AG04449 (cell line): ENCODE measurements around the gene LYST.
"Not testable (repeated sequence)": the region's sequence is repeated elsewhere in the genome, so short reads cannot be mapped to it uniquely, and the experiment has no call there.

Source experiments
- CTCF ChIA-PET: fragments of 350-600 bp; formaldehyde crosslinking; extraction: SDS; loops from one replicate; lab custom pipeline; 2021; ENCODE audit warnings: antibody characterized with exemption; lab: Yijun Ruan, JAX
- POLR2A ChIA-PET: fragments of 400-600, 350-600 bp; formaldehyde crosslinking; extraction: SDS; loops from one replicate; lab custom pipeline; 2020; ENCODE audit warnings: antibody characterized with exemption, inconsistent platforms; lab: Yijun Ruan, JAX
- DNase-seq: peaks from one replicate; pipeline ENCODE4 v3.0.0-alpha.2; 2010; ENCODE audit warnings: low read depth, low spot score
- H3K4me3 ChIP-seq: 2 replicates; pipeline ENCODE4 v1.5.1; 2011; ENCODE audit warnings: low read depth, mild to moderate bottlenecking, control low read depth, low read length
- CTCF ChIP-seq: IDR thresholded peaks from one replicate; pipeline ENCODE4 v1.5.1; 2011; ENCODE audit warnings: mild to moderate bottlenecking, moderate library complexity, low read length, control low read depth, inconsistent platforms; ENCODE audit not compliant: insufficient read depth; ENCODE audit errors: missing control alignments

The LYST gene

DNA sequence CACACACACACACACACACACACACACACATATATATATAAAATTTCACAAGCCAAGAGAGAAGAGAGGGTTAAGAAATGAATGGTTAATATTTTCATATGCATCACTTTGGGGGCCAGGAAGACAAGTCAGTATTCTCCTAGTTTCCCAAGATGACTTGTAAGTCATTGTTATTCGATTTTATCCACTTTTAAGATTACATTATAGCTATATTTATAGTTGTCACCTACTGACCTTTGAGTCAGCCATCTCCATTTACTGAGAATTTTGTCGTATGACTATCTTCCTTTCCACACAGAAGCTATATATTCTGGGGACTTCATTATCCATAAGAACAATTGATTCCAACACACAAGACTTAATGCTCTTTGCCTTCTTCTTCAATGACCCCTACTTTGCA lies 8.9 kb downstream of the LYST start:
- no peak for TF ChIP-seq CTCF
- H3K4me3 ChIP-seq = no peak overlapping the region
- ChIA-PET POLR2A (no interaction called here), CTCF (interaction anchor here (1.0 to 2.3 kb wide), 5 partner anchors 8 to 114 kb away, joined by 3 to 12 read pairs (median 7); no protein-coding TSS in a partner anchor)
- no peak for DNase-seq

DNA sequence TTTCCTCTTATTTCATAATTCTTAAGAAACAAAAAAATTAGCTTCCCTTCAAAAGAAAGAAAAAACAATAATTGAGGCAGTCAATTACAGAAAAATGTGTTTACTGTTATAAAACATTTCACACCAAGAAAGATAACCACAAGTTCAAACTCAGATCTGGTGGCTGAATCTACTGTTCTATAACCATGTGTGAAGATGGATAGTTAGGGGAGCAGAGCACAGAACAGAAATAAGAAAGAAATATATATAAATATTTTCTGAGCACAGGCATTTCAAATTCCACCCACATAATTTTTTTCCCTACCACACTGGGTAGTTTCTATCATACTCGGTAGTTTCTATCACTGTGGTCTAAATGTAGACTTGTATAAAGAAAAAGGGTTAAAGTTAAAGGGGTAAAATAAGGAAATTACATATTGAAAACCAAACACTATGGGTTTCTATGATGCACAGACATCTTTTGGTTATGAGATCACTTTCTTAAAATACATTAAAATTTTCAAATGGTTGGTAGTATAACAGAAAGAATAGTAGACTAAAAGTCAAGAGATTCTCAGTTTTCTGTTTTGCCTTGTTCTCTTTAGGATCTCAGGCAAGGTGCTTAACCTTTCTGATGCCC lies 10.8 kb downstream of the LYST start:
- POLR2A ChIA-PET = no interaction called here
- H3K4me3 ChIP-seq = no peak overlapping the region
- no peak for DNase-seq
- CTCF ChIA-PET = interaction anchor here (0.5 to 2.3 kb wide), 5 partner anchors 10 to 116 kb away, joined by 3 to 8 read pairs (median 6); no protein-coding TSS in a partner anchor
- TF ChIP-seq CTCF = no peak

DNA sequence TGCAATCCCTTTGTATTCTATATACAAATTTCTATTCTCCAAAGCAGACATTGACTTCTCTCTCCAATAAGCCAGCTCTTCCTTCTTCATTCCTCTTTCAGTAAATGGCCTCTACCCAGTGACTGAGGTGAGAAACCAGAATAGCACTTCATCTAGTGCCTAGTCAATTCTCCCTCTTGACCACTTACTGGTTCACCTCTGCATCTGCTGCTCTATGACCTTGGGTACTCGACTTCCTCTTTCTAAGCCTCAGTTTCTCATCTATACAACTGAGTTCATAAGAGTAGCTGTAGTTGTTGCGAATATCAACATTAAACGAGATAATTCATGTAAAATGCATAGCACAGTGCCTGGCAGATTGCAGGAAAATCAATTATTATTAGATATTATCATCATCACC lies 12.4 kb downstream of the LYST start:
- CTCF ChIA-PET = interaction anchor here (1.8 to 2.4 kb wide), 4 partner anchors 9 to 118 kb away, joined by 6 to 13 read pairs (median 8); partner anchors contain the start of gene LYST
- no peak for DNase-seq
- no peak for TF ChIP-seq CTCF
- POLR2A ChIA-PET = no interaction called here
- no peak overlapping the region for H3K4me3 ChIP-seq

DNA sequence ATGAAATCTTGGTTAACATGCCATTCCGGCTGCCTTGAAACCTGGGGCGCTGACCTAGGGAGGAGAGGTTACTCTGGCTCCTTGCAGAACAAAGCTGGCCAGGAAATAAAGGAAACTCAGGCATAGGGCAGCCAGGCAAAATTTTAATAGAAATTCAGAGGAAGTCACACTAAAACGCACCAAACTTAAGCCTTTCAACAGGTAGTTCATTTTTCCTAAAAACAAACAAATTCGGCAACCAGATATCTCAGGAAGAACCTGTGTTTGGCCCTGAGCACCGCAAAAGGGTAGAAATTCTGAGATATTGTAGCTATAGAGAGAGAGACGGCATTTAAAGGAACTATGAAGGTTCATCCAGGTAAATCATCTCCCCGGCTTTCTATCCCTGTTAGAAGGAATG lies 13.1 kb downstream of the LYST start:
- DNase-seq = no peak
- TF ChIP-seq CTCF = no peak
- no peak overlapping the region for H3K4me3 ChIP-seq
- POLR2A ChIA-PET = no interaction called here
- CTCF ChIA-PET = interaction anchor here (1.8 to 2.4 kb wide), 3 partner anchors 9 to 12 kb away, joined by 7 to 13 read pairs (median 8); partner anchors contain the start of gene LYST

- ChIA-PET CTCF (interaction anchor here (1.3 to 2.4 kb wide), 4 partner anchors 8 to 119 kb away, joined by 7 to 13 read pairs (median 8); partner anchors contain the start of gene LYST), POLR2A (no interaction called here)
- H3K4me3 ChIP-seq = no peak overlapping the region
- TF ChIP-seq CTCF = no peak
- no peak for DNase-seq
Observed at GRCh38 chr1:235852887-235853286, 13.8 kb downstream of the LYST start.

GRCh38 chr1:235851939-235852338 lies 14.8 kb downstream of the LYST start:
- ChIA-PET POLR2A (no interaction called here), CTCF (interaction anchor here (2.4 kb wide), 1 partner anchor 9 kb away, joined by 13 read pairs; no protein-coding TSS in a partner anchor)
- no peak for TF ChIP-seq CTCF
- no peak overlapping the region for H3K4me3 ChIP-seq
- no peak for DNase-seq

DNA sequence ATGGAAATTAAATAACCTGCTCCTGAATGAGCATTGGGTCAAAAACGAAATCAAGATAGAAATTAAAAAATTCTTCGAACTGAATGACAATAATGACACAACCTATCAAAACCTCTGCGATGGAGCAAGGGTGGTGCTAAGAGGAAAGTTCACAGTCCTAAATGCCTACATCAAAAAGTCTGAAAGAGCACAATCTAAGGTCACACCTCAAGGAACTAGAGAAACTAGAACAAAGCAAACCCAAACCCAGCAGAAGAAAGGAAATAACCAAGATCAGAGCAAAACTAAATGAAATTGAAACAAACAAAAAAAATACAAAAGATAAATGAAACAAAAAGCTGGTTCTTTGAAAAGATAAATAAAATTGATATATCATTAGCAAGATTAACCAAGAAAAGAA lies 18.5 kb downstream of the LYST start:
- CTCF ChIA-PET = interaction anchor here (0.8 to 1.4 kb wide), 3 partner anchors 8 to 11 kb away, joined by 3 read pairs; no protein-coding TSS in a partner anchor
- DNase-seq, H3K4me3 ChIP-seq, POLR2A ChIA-PET: not testable (repeated sequence)

DNA sequence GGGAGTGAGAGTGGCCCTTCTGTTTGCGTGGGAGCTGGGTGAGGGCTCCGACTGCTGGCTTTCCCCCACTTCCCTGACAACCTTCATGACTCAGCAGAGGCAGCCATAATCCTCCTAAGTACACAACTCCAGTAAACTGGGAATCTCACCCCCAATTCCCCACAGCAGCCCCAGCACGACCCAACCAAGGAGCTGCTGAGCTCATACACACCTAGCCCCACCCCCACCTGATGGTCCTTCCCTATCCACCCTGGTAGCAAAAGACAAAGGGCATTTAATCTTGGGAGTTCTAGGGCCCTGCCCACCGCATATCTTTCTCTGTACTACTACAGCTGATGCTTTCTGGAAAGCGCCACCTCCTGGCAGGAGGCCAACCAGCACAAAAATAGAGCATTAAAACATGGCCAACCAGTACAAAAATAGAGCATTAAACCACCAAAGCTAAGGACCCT lies 21.0 kb downstream of the LYST start:
- H3K4me3 ChIP-seq, DNase-seq, POLR2A ChIA-PET: not testable (repeated sequence)
- CTCF ChIA-PET = interaction anchor here (1.3 to 9.1 kb wide), 6 partner anchors 8 to 341 kb away, joined by 4 to 90 read pairs (median 8); partner anchors contain the start of gene B3GALNT2
